AG09319 (cell line): ENCODE results near the gene ZNF205.
"Not testable (repeated sequence)": the region's sequence is repeated elsewhere in the genome, so short reads cannot be mapped to it uniquely, and the experiment has no call there.

Source experiments
- DNase-seq: peaks from one replicate; pipeline ENCODE4 v3.0.0-alpha.2; 2010; ENCODE audit warnings: low read depth; ENCODE audit errors: extremely low read depth
- CTCF ChIP-seq: IDR thresholded peaks from 2 replicates; pipeline ENCODE4 v1.5.1; 2011; ENCODE audit warnings: low read depth, mild to moderate bottlenecking, inconsistent platforms, low read length, moderate library complexity

The ZNF205 gene

GRCh38 chr16:3134338-3135125, 22.1 kb downstream of the ZNF205 start, which contains the start of gene ZNF213:
ZNF213 (plus strand) TSS chr16:3135029; CDS start chr16:3137281, 2,252 bp downstream.
- no peak for TF ChIP-seq CTCF

GRCh38 chr16:3135126-3135715, 22.8 kb downstream of the ZNF205 start:
- TF ChIP-seq CTCF, result no peak
- no peak for DNase-seq

More at GRCh38 chr16:3134338-3135125, 22.1 kb downstream of the ZNF205 start, which contains the start of gene ZNF213:
- DNase-seq, result peak; percentile 91

- DNase-seq, result no peak
Observed at GRCh38 chr16:3137267-3137666, 24.9 kb downstream of the ZNF205 start.

GRCh38 chr16:3138342-3138741, 26.0 kb downstream of the ZNF205 start:
- no peak for DNase-seq
- no peak for TF ChIP-seq CTCF

More at GRCh38 chr16:3137267-3137666, 24.9 kb downstream of the ZNF205 start:
- TF ChIP-seq CTCF, result no peak

- no peak for DNase-seq
- TF ChIP-seq CTCF, result no peak
Observed at GRCh38 chr16:3138823-3139426, 26.5 kb downstream of the ZNF205 start.

GRCh38 chr16:3139561-3139960, 27.2 kb downstream of the ZNF205 start:
- DNase-seq, result not testable (repeated sequence)

GRCh38 chr16:3140603-3141427, 28.4 kb downstream of the ZNF205 start:
- no peak for DNase-seq
- TF ChIP-seq CTCF, result no peak
